ENCODE measurements around the gene GSDMA. TPM values are rescaled to one million over a fixed set of nuclear protein-coding genes. Genes with fewer than 3 reads are reported as not detected.

The GSDMA gene
- polyA plus RNA-seq, 3 donors, result not detected

DNA sequence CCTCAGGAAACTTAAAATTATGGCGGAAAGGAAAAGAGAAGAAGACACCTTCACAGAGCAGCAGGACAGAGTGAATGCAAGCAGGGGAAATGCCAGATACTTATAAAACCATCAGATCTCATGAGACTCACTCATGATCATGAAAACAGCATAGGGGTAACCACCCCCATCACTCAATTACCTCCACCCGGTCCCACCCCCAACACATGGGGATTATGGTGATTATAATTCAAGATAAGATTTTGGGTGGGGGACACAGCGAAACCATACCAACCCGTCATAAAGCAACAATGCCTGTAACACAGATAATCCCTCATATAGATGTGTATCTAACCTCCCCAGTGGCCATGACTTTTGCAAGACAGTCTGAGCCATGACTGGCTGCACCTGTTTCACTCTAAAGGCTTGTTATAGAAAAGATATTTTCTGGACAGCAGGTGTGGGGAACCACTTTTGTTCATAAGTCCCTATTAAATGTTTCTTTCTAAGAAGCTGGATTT is 7.0 kb upstream of the GSDMA start:
- no peak for DNase-seq
- Histone ChIP-seq H3K4me3 (replicated peaks in 1 of 3; ENCODE audit: low read depth in 2 of 3, low read length in 3 of 3) (no peak overlapping the region), H3K4me1 (ENCODE audit: control insufficient read depth in 1 of 2, insufficient read depth in 2 of 2, low read length in 2 of 2) (peaks cover 17 to 19% of the 10 kb centered on the region in 2 donors), H3K27ac (ENCODE audit: low read depth in 1 of 2, low read length in 2 of 2) (no peak overlapping the region), H3K27me3 (ENCODE audit: control insufficient read depth in 2 of 2, insufficient read depth in 2 of 2, low read length in 2 of 2) (no peaks in the 10 kb centered on the region), H3K4me2 (replicated peaks; ENCODE audit: extremely low read depth, low read length, poor library complexity, severe bottlenecking) (no peak overlapping the region), H3K36me3 (replicated peaks in 1 of 2; ENCODE audit: control insufficient read depth in 1 of 2, insufficient read depth in 2 of 2, low read length in 2 of 2) (no peaks in the 10 kb centered on the region), H3K9me3 (replicated peaks in 1 of 2; ENCODE audit: control insufficient read depth in 1 of 2, insufficient read depth in 1 of 2, low read length in 2 of 2) (no peaks in the 10 kb centered on the region), H2AFZ (ENCODE audit: insufficient read depth, low read depth, low read length, poor library complexity, severe bottlenecking) (no peak overlapping the region), H4K20me1 (ENCODE audit: insufficient read depth, low read length) (no peaks in the 10 kb centered on the region), H3K9ac (ENCODE audit: insufficient read depth, low read length, poor library complexity, severe bottlenecking) (no peak overlapping the region), H3K79me2 (ENCODE audit: insufficient read depth, low read length) (no peaks in the 10 kb centered on the region)
- Mint-ChIP-seq H3K9me3 (peaks cover 0 to 2% (median 0%) of the 10 kb centered on the region in 7 donors), H3K27me3 (ENCODE audit: low read depth in 3 of 3) (peaks cover 5 to 15% (median 9%) of the 10 kb centered on the region in 3 donors), H3K4me1 (peaks cover 20% of the 10 kb centered on the region), H3K36me3 (no peaks in the 10 kb centered on the region), H3K27ac (peak overlapping the region in 1 of 7 donors; percentile 2), H3K4me3 (no peak overlapping the region)
- TF ChIP-seq, protein P1, sequence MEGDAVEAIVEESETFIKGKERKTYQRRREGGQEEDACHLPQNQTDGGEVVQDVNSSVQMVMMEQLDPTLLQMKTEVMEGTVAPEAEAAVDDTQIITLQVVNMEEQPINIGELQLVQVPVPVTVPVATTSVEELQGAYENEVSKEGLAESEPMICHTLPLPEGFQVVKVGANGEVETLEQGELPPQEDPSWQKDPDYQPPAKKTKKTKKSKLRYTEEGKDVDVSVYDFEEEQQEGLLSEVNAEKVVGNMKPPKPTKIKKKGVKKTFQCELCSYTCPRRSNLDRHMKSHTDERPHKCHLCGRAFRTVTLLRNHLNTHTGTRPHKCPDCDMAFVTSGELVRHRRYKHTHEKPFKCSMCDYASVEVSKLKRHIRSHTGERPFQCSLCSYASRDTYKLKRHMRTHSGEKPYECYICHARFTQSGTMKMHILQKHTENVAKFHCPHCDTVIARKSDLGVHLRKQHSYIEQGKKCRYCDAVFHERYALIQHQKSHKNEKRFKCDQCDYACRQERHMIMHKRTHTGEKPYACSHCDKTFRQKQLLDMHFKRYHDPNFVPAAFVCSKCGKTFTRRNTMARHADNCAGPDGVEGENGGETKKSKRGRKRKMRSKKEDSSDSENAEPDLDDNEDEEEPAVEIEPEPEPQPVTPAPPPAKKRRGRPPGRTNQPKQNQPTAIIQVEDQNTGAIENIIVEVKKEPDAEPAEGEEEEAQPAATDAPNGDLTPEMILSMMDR (IDR thresholded peaks at IDR 0.05), result no peak
- WGBS (ENCODE audit: insufficient coverage), result no CpG with 5 or more reads among the region's 4 CpGs
- intact Hi-C loops (cut with micrococcal nuclease), result no loop called here

DNA sequence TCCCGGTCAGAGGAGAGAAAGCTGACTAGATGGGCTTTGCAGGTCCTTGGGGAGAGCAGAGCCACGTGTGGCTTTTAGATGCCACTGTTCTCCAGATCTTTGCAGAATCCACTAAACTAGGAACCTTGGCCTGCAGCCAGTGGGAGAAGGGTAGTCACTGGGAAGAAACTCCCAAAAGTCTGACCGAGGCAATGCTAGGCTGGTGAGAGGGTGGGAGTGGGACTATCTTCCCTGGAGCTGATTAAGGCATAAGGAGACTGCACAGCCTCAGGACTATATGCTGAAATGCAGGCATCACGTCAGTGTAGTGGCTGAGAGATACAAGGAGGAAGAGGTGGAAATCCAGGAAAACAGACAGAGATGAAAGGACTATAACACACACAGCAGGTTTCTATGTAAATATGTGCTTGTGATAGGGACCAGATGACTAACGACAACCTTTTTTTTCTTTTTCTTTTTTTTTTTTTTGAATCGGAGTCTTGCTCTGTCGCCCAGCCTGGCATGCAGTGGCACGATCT is 2.2 kb upstream of the GSDMA start:
- Mint-ChIP-seq H3K27ac (peak overlapping the region in 1 of 7 donors; percentile 41), H3K36me3 (no peaks in the 10 kb centered on the region), H3K27me3 (ENCODE audit: low read depth in 3 of 3) (peaks cover 0 to 3% (median 2%) of the 10 kb centered on the region in 3 donors), H3K9me3 (no peaks in the 10 kb centered on the region), H3K4me3 (no peak overlapping the region), H3K4me1 (peaks cover 13% of the 10 kb centered on the region)
- Histone ChIP-seq H3K9ac (ENCODE audit: insufficient read depth, low read length, poor library complexity, severe bottlenecking) (no peak overlapping the region), H3K36me3 (replicated peaks in 1 of 2; ENCODE audit: control insufficient read depth in 1 of 2, insufficient read depth in 2 of 2, low read length in 2 of 2) (no peaks in the 10 kb centered on the region), H4K20me1 (ENCODE audit: insufficient read depth, low read length) (no peaks in the 10 kb centered on the region), H2AFZ (ENCODE audit: insufficient read depth, low read depth, low read length, poor library complexity, severe bottlenecking) (no peak overlapping the region), H3K4me2 (replicated peaks; ENCODE audit: extremely low read depth, low read length, poor library complexity, severe bottlenecking) (no peak overlapping the region), H3K4me3 (replicated peaks in 1 of 3; ENCODE audit: low read depth in 2 of 3, low read length in 3 of 3) (no peak overlapping the region), H3K4me1 (ENCODE audit: control insufficient read depth in 1 of 2, insufficient read depth in 2 of 2, low read length in 2 of 2) (peaks cover 4 to 6% of the 10 kb centered on the region in 2 donors), H3K27me3 (ENCODE audit: control insufficient read depth in 2 of 2, insufficient read depth in 2 of 2, low read length in 2 of 2) (no peaks in the 10 kb centered on the region), H3K27ac (ENCODE audit: low read depth in 1 of 2, low read length in 2 of 2) (no peak overlapping the region), H3K79me2 (ENCODE audit: insufficient read depth, low read length) (no peaks in the 10 kb centered on the region), H3K9me3 (replicated peaks in 1 of 2; ENCODE audit: control insufficient read depth in 1 of 2, insufficient read depth in 1 of 2, low read length in 2 of 2) (no peaks in the 10 kb centered on the region)
- DNase-seq, result no peak
- WGBS (ENCODE audit: insufficient coverage), result 92% methylated on average over 4 of the region's 8 CpGs
- TF ChIP-seq, protein P1 (IDR thresholded peaks at IDR 0.05), result no peak
- intact Hi-C loops (cut with micrococcal nuclease), result no loop called here

Data from CD14-positive monocyte (primary cell).